Astrocyte (in vitro differentiated cells and primary cell): ENCODE results near the gene YWHAB.

ENCODE experiments used
- CTCF ChIP-seq: IDR thresholded peaks from 2 replicates; pipeline ENCODE4 v1.5.1; 2011; ENCODE audit warnings: low read depth, mild to moderate bottlenecking, inconsistent platforms, low read length, moderate library complexity; ENCODE audit not compliant: insufficient read depth
- EZH2 ChIP-seq: IDR thresholded peaks from 2 replicates; pipeline ENCODE4 v1.6.1; 2012; ENCODE audit warnings: mild to moderate bottlenecking, low read length, inconsistent platforms; ENCODE audit not compliant: insufficient read depth

GRCh38 chr20:44841955-44842354 lies 43.5 kb upstream of the YWHAB start:
- TF ChIP-seq EZH2, result no peak
- TF ChIP-seq CTCF, result no peak
